Epithelial cell of esophagus (primary cell): Measurements from ENCODE around the gene RTN4.

Experiments used
- DNase-seq: peaks from one replicate; pipeline ENCODE4 v3.0.0; 2010; ENCODE audit warnings: low read depth
- H3K4me3 ChIP-seq: 2 replicates; pipeline ENCODE4 v1.5.1; 2011; ENCODE audit warnings: mild to moderate bottlenecking, low read length, control low read depth
- CTCF ChIP-seq: IDR thresholded peaks from 2 replicates; pipeline ENCODE4 v1.5.1; 2011; ENCODE audit warnings: low read depth, mild to moderate bottlenecking, low read length, control low read depth, inconsistent platforms; ENCODE audit not compliant: insufficient read depth; ENCODE audit errors: missing control alignments

RTN4 gene

GRCh38 chr2:55050100-55050994 lies at the start of gene RTN4:
Gene RTN4, minus strand, starts transcription at chr2:55050451. Its CDS starts 151 bp downstream, at chr2:55050300.
- DNase-seq, result peak; percentile 100
- H3K4me3 ChIP-seq, result peak within 1 kb of the TSS; percentile 66
- no peak for TF ChIP-seq CTCF

GRCh38 chr2:55099493-55099877 lies 49.2 kb upstream of the RTN4 start:
- no peak overlapping the region for H3K4me3 ChIP-seq
- no peak for TF ChIP-seq CTCF
- no peak for DNase-seq

- DNase-seq, result no peak
- TF ChIP-seq CTCF, result no peak
- no peak overlapping the region for H3K4me3 ChIP-seq
These were observed 47.5 kb upstream of the RTN4 start for GRCh38 chr2:55097461-55098410.

GRCh38 chr2:55097082-55097460 lies 46.8 kb upstream of the RTN4 start:
- no peak for DNase-seq
- TF ChIP-seq CTCF, result no peak
- H3K4me3 ChIP-seq, result no peak overlapping the region

GRCh38 chr2:55096586-55096985 lies 46.3 kb upstream of the RTN4 start:
- no peak for DNase-seq
- no peak overlapping the region for H3K4me3 ChIP-seq
- TF ChIP-seq CTCF, result no peak

GRCh38 chr2:55093381-55093780 lies 43.1 kb upstream of the RTN4 start:
- peak; percentile 83 for DNase-seq
- TF ChIP-seq CTCF, result no peak
- H3K4me3 ChIP-seq, result no peak overlapping the region
